Trophoblast cell (in vitro differentiated cells and primary cell): ENCODE results near the gene RAMP3.

Experiments used
- DNase-seq, 2 donors: peaks; one replicate each; pipeline ENCODE4 v3.0.0-alpha.2; 2016
- H2AFZ ChIP-seq: 2 replicates; pipeline ENCODE4 v1.6.1; 2013; ENCODE audit warnings: low read length, moderate library complexity, mild to moderate bottlenecking; ENCODE audit not compliant: insufficient read depth, poor library complexity
- H2AK5ac ChIP-seq: 2 replicates; pipeline ENCODE4 v1.6.1; 2013; ENCODE audit warnings: mild to moderate bottlenecking, low read length
- H2BK120ac ChIP-seq: 2 replicates; pipeline ENCODE4 v1.6.1; 2013; ENCODE audit warnings: low read length, mild to moderate bottlenecking, moderate library complexity; ENCODE audit not compliant: insufficient read depth, poor library complexity
- H2BK12ac ChIP-seq: 2 replicates; pipeline ENCODE4 v1.6.1; 2013; ENCODE audit warnings: mild to moderate bottlenecking, low read length, moderate library complexity
- H2BK5ac ChIP-seq: 2 replicates; pipeline ENCODE4 v1.6.1; 2013; ENCODE audit warnings: low read length, low read depth, moderate library complexity, mild to moderate bottlenecking; ENCODE audit not compliant: poor library complexity
- H3K14ac ChIP-seq: 2 replicates; pipeline ENCODE4 v1.6.1; 2013; ENCODE audit warnings: mild to moderate bottlenecking, low read length
- H3K18ac ChIP-seq: 2 replicates; pipeline ENCODE4 v1.6.1; 2013; ENCODE audit warnings: mild to moderate bottlenecking, low read length
- H3K23ac ChIP-seq: 2 replicates; pipeline ENCODE4 v1.6.1; 2013; ENCODE audit warnings: low read length
- H3K27ac ChIP-seq: 2 replicates; pipeline ENCODE4 v1.5.1; 2013; ENCODE audit warnings: low read depth, mild to moderate bottlenecking, inconsistent platforms, low read length, moderate library complexity
- H3K27me3 ChIP-seq: 2 replicates; pipeline ENCODE4 v1.6.1; 2013; ENCODE audit warnings: inconsistent platforms, mild to moderate bottlenecking, low read length, moderate library complexity; ENCODE audit not compliant: insufficient read depth
- H3K36me3 ChIP-seq, 2 experiments: 1 replicate in 1 of 2; 2 replicates in 1 of 2; pipeline ENCODE4 v1.6.1; 2013; ENCODE audit warnings: low read length in 2 of 2, mild to moderate bottlenecking in 2 of 2, moderate library complexity in 1 of 2; ENCODE audit not compliant: insufficient read depth in 2 of 2, control insufficient read depth in 1 of 2
- H3K4ac ChIP-seq: 2 replicates; pipeline ENCODE4 v1.6.1; 2013; ENCODE audit warnings: low read depth, mild to moderate bottlenecking, low read length, moderate library complexity
- H3K4me1 ChIP-seq, 2 experiments: 1 replicate in 1 of 2; 2 replicates in 1 of 2; pipeline ENCODE4 v1.6.1; 2013; ENCODE audit warnings: low read length in 2 of 2, mild to moderate bottlenecking in 2 of 2, moderate library complexity in 1 of 2; ENCODE audit not compliant: insufficient read depth in 2 of 2, control insufficient read depth in 1 of 2
- H3K4me2 ChIP-seq: 2 replicates; pipeline ENCODE4 v1.6.1; 2013; ENCODE audit warnings: inconsistent platforms, mild to moderate bottlenecking, low read length, moderate library complexity
- H3K4me3 ChIP-seq: 2 replicates; pipeline ENCODE4 v1.5.1; 2013; ENCODE audit warnings: mild to moderate bottlenecking, low read depth, low read length, inconsistent platforms
- H3K79me1 ChIP-seq: one replicate; pipeline ENCODE4 v1.6.1; 2013; ENCODE audit warnings: low read length
- H3K79me2 ChIP-seq: 2 replicates; pipeline ENCODE4 v1.6.1; 2013; ENCODE audit warnings: low read length, mild to moderate bottlenecking; ENCODE audit not compliant: control insufficient read depth, insufficient read depth, poor library complexity
- H3K9ac ChIP-seq: 2 replicates; pipeline ENCODE4 v1.6.1; 2013; ENCODE audit warnings: mild to moderate bottlenecking, low read length
- H3K9me3 ChIP-seq: 2 replicates; pipeline ENCODE4 v1.6.1; 2013; ENCODE audit warnings: low read depth, mild to moderate bottlenecking, control low read depth, inconsistent platforms, low read length; ENCODE audit not compliant: insufficient read depth
- H4K12ac ChIP-seq: 2 replicates; pipeline ENCODE4 v1.6.1; 2013; ENCODE audit warnings: low read depth, mild to moderate bottlenecking, low read length, moderate library complexity
- H4K8ac ChIP-seq: 2 replicates; pipeline ENCODE4 v1.6.1; 2013; ENCODE audit warnings: low read depth, mild to moderate bottlenecking, low read length, moderate library complexity
- H4K91ac ChIP-seq: one replicate; pipeline ENCODE4 v1.6.1; 2013; ENCODE audit warnings: low read depth, mild to moderate bottlenecking, low read length, moderate library complexity
- WGBS: extraction: QIAGEN DNeasy Blood & Tissue Kit; methylation state at CpG from one replicate; pipeline ENCODE4 v1.1.7; 2013; ENCODE audit warnings: missing lambda C conversion rate; ENCODE audit not compliant: insufficient read length, insufficient coverage; ENCODE audit errors: extremely low coverage; 5-methylcytosine and 5-hydroxymethylcytosine counted together

RAMP3 gene

GRCh38 chr7:45202625-45203024, 45.0 kb downstream of the RAMP3 start:
- H2BK120ac ChIP-seq: no peak overlapping the region

DNA sequence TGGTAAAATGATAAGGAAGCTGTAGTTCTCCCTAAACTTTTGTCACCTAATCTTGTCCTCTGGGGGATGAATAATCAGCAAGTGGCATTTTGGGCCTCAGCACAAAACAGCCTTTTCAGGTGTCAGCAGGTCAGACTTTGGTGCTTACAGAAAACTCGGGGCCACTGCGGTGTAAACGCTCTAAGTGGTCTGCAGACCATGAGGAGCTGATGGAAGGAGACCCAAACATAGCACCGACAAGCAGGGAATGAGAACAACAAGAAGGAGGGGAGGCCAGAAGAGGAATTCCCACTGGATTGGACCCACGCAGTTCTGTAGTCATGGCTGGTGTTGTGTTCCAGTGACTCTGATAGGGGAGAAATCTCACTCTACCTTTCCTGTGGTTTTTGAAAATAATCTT, 45.4 kb downstream of the RAMP3 start:
- no peak overlapping the region for H3K23ac ChIP-seq
- DNase-seq: no peak

More at GRCh38 chr7:45202625-45203024, 45.0 kb downstream of the RAMP3 start:
- Histone ChIP-seq H3K4me1 (no peaks in the 10 kb centered on the region), H3K14ac (no peak overlapping the region), H2BK5ac (no peak overlapping the region), H3K27ac (no peak overlapping the region), H4K91ac (no peak overlapping the region), H3K4ac (no peak overlapping the region), H3K4me3 (no peak overlapping the region), H2AFZ (no peak overlapping the region), H2AK5ac (no peak overlapping the region), H3K79me1 (no peaks in the 10 kb centered on the region), H3K9me3 (no peaks in the 10 kb centered on the region), H3K27me3 (no peaks in the 10 kb centered on the region), H3K23ac (no peak overlapping the region), H4K12ac (no peak overlapping the region), H3K79me2 (no peaks in the 10 kb centered on the region), H4K8ac (no peak overlapping the region), H3K18ac (no peak overlapping the region), H3K9ac (no peak overlapping the region), H3K36me3 (no peaks in the 10 kb centered on the region), H3K4me2 (no peak overlapping the region), H2BK12ac (no peak overlapping the region)
- DNase-seq: no peak
- no CpG with 5 or more reads among the region's 6 CpGs for WGBS

GRCh38 chr7:45203459-45203858, 45.9 kb downstream of the RAMP3 start:
- H3K4ac ChIP-seq: no peak overlapping the region
- no peak overlapping the region for H3K14ac ChIP-seq
- no peak overlapping the region for H3K9ac ChIP-seq
- H3K79me1 ChIP-seq: no peaks in the 10 kb centered on the region
- no peaks in the 10 kb centered on the region for H3K36me3 ChIP-seq
- no peaks in the 10 kb centered on the region for H3K27me3 ChIP-seq
- H2AFZ ChIP-seq: no peak overlapping the region
- no peak overlapping the region for H4K12ac ChIP-seq
- no peak overlapping the region for H3K4me3 ChIP-seq
- H4K91ac ChIP-seq: no peak overlapping the region
- H3K23ac ChIP-seq: no peak overlapping the region
- H3K4me1 ChIP-seq: no peaks in the 10 kb centered on the region
- no CpG with 5 or more reads among the region's 7 CpGs for WGBS
- H2AK5ac ChIP-seq: no peak overlapping the region
- no peak overlapping the region for H3K27ac ChIP-seq
- no peaks in the 10 kb centered on the region for H3K79me2 ChIP-seq
- no peak overlapping the region for H3K18ac ChIP-seq
- no peak overlapping the region for H2BK120ac ChIP-seq
- H3K4me2 ChIP-seq: no peak overlapping the region
- H3K9me3 ChIP-seq: no peaks in the 10 kb centered on the region
- H4K8ac ChIP-seq: no peak overlapping the region
- DNase-seq: no peak
- no peak overlapping the region for H2BK5ac ChIP-seq
- H2BK12ac ChIP-seq: no peak overlapping the region

More for the DNA sequence above, 45.4 kb downstream of the RAMP3 start:
- Histone ChIP-seq H3K4ac (no peak overlapping the region), H3K4me2 (no peak overlapping the region), H3K14ac (no peak overlapping the region), H3K18ac (no peak overlapping the region), H2AK5ac (no peak overlapping the region), H2BK120ac (no peak overlapping the region), H2BK5ac (no peak overlapping the region), H4K12ac (no peak overlapping the region), H3K27me3 (no peaks in the 10 kb centered on the region), H3K79me2 (no peaks in the 10 kb centered on the region), H3K79me1 (no peaks in the 10 kb centered on the region), H4K8ac (no peak overlapping the region), H2BK12ac (no peak overlapping the region), H2AFZ (no peak overlapping the region), H3K4me1 (no peaks in the 10 kb centered on the region), H3K9me3 (no peaks in the 10 kb centered on the region), H3K36me3 (no peaks in the 10 kb centered on the region), H4K91ac (no peak overlapping the region), H3K27ac (no peak overlapping the region), H3K9ac (no peak overlapping the region), H3K4me3 (no peak overlapping the region)
- no CpG with 5 or more reads among the region's 5 CpGs for WGBS

DNA sequence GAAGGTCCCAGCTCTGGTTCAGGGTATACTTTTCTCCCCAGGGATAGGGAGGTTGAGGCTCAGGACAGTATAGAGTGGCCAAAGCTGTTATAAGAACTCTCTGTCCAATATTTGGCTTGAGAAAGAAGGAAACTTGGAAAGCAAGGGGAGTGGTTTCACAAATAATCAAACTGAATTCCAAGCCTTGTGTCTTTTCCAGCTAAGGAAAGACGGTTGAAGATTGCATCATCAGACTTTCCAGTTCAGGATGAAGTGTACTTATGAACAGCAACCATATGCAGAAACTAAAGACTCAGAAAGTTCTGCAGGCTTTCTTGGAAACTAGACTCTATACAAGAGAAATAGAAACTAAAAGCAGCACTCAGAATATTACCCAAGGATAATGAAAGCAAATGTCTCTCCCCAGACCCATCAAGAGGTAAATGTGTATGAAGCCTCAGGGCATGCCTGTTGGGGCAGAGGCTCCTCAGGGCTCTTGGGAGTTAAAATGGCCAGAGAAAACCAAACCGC, 46.4 kb downstream of the RAMP3 start:
- H3K27ac ChIP-seq: no peak overlapping the region
- no peak overlapping the region for H4K8ac ChIP-seq
- H2AFZ ChIP-seq: no peak overlapping the region
- no peaks in the 10 kb centered on the region for H3K36me3 ChIP-seq
- no peak overlapping the region for H3K14ac ChIP-seq
- no peak overlapping the region for H3K4ac ChIP-seq
- H4K12ac ChIP-seq: no peak overlapping the region
- no peak overlapping the region for H2AK5ac ChIP-seq
- H3K4me2 ChIP-seq: no peak overlapping the region
- H3K27me3 ChIP-seq: no peaks in the 10 kb centered on the region
- H3K23ac ChIP-seq: no peak overlapping the region
- H4K91ac ChIP-seq: no peak overlapping the region
- no peak overlapping the region for H3K9ac ChIP-seq
- WGBS: no CpG with 5 or more reads among the region's 2 CpGs
- no peak overlapping the region for H2BK12ac ChIP-seq
- H3K79me1 ChIP-seq: no peaks in the 10 kb centered on the region
- H2BK5ac ChIP-seq: no peak overlapping the region
- H3K79me2 ChIP-seq: no peaks in the 10 kb centered on the region
- no peak overlapping the region for H3K18ac ChIP-seq
- peak in 1 of 2 donors; percentile 10 for DNase-seq
- H3K4me3 ChIP-seq: no peak overlapping the region
- no peaks in the 10 kb centered on the region for H3K4me1 ChIP-seq
- no peaks in the 10 kb centered on the region for H3K9me3 ChIP-seq
- no peak overlapping the region for H2BK120ac ChIP-seq
